Measurements from ENCODE around the gene RGS13. TPM values are rescaled to one million over a fixed set of nuclear protein-coding genes. Genes with fewer than 3 reads are reported as not detected.

The RGS13 gene
- total RNA-seq, 6 donors from 2014 or later, result 0.20 to 4.9 (median 2.1) TPM; not detected in 1

DNA sequence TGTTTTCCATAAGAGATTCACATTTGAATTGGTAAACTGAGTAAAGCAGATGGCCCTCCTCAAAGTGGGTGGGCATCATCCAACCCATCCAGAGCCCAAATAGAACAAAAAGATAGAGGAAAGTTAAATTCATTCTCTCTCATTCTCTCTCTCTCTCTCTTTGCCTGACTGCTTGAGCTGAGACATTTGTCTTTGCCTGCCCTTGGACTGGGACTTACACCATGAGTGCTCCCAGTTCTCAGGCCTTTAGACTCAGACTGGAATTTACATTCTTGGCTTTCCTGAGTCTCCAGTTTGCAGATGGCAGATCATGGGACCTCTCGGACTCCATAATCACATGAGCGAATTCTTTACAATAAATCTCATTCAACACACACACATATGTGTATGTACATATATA, 69.6 kb downstream of the RGS13 start:
- H3K9me3 ChIP-seq, result no peaks in the 10 kb centered on the region
- no peaks in the 10 kb centered on the region for H3K27me3 ChIP-seq
- H3K4me1 ChIP-seq, result peaks cover 0 to 16% (median 11%) of the 10 kb centered on the region in 4 donors
- H3K27ac ChIP-seq, result no peak overlapping the region
- no peaks in the 10 kb centered on the region for H3K36me3 ChIP-seq
- TF ChIP-seq, protein P1, sequence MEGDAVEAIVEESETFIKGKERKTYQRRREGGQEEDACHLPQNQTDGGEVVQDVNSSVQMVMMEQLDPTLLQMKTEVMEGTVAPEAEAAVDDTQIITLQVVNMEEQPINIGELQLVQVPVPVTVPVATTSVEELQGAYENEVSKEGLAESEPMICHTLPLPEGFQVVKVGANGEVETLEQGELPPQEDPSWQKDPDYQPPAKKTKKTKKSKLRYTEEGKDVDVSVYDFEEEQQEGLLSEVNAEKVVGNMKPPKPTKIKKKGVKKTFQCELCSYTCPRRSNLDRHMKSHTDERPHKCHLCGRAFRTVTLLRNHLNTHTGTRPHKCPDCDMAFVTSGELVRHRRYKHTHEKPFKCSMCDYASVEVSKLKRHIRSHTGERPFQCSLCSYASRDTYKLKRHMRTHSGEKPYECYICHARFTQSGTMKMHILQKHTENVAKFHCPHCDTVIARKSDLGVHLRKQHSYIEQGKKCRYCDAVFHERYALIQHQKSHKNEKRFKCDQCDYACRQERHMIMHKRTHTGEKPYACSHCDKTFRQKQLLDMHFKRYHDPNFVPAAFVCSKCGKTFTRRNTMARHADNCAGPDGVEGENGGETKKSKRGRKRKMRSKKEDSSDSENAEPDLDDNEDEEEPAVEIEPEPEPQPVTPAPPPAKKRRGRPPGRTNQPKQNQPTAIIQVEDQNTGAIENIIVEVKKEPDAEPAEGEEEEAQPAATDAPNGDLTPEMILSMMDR (IDR thresholded peaks at IDR 0.05), result no peak
- TF ChIP-seq EP300 (IDR thresholded peaks at IDR 0.05), result no peak
- TF ChIP-seq POLR2A (IDR thresholded peaks at IDR 0.05), result no peak
- TF ChIP-seq POLR2AphosphoS5 (IDR thresholded peaks at IDR 0.05), result no peak
- ATAC-seq (ENCODE audit: low FRiP score in 2 of 2) (no peak), DNase-seq (no peak)
- no peak overlapping the region for H3K4me3 ChIP-seq
- WGBS, 2 donors, result 100% methylated on average over 2 of the region's 2 CpGs

DNA sequence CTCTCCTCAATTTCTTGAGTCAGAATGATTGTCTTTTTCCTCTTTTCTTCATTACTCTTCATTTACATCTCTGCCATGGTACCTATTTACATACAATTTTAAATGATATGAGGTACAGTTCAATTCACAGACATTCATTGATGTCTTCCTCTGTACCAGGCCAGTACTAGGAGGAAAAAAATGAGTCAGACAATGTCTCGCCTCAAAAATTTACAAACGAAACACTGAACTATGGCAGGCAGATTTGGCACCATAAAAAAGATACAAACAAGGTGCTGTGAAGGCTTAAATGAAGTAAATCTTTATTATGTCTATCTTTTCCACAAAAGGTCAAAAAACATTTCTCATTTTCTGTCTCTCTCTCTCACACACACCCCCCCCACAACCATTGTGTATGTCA, 71.0 kb downstream of the RGS13 start:
- DNase-seq (no peak), ATAC-seq (ENCODE audit: low FRiP score in 2 of 2) (no peak)
- Histone ChIP-seq H3K4me3 (no peak overlapping the region), H3K9me3 (no peaks in the 10 kb centered on the region), H3K27me3 (no peaks in the 10 kb centered on the region), H3K27ac (no peak overlapping the region), H3K36me3 (no peaks in the 10 kb centered on the region), H3K4me1 (peaks cover 0 to 14% (median 6%) of the 10 kb centered on the region in 4 donors)
- 88 to 89% methylated on average over 2 of the region's 2 CpGs for WGBS, 2 donors
- TF ChIP-seq EP300 (IDR thresholded peaks at IDR 0.05) (no peak), POLR2AphosphoS5 (IDR thresholded peaks at IDR 0.05) (no peak), POLR2A (IDR thresholded peaks at IDR 0.05) (no peak)
- TF ChIP-seq, protein P1 (IDR thresholded peaks at IDR 0.05), result no peak

DNA sequence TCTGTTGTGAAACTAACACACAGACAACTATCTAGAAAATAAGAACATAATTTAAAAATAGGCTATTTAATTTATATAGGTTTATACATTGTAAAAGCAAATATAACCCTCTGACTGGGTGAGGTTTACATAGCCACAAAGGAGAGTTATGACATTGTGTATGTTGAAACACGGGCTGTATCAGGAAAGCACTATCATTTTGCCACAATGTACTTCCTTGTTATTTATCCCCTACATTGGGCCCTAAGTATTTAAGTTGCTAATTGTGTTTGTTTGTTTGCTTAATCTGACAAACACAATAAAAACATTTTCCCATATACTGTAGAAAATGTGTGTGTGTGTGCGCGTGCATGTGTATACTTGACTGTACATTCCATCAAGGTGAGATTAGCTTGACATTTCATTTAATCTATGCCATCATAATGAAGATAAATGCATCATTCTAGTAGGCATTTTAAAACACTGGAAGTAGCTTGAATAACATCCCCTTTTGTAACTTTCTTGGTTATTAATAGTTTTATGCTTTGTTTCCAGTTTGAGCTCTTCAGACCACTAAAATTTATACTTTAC, 72.1 kb downstream of the RGS13 start:
- WGBS, 2 donors, result 80 to 83% methylated on average over 3 of the region's 3 CpGs
- Histone ChIP-seq H3K36me3 (no peaks in the 10 kb centered on the region), H3K4me3 (no peak overlapping the region), H3K4me1 (peaks cover 0 to 5% (median 0%) of the 10 kb centered on the region in 4 donors), H3K27me3 (no peaks in the 10 kb centered on the region), H3K27ac (no peak overlapping the region), H3K9me3 (no peaks in the 10 kb centered on the region)
- DNase-seq (no peak), ATAC-seq (ENCODE audit: low FRiP score in 2 of 2) (no peak)
- no peak for TF ChIP-seq EP300 (IDR thresholded peaks at IDR 0.05)
- TF ChIP-seq POLR2AphosphoS5 (IDR thresholded peaks at IDR 0.05), result no peak
- TF ChIP-seq, protein P1 (IDR thresholded peaks at IDR 0.05), result no peak
- no peak for TF ChIP-seq POLR2A (IDR thresholded peaks at IDR 0.05)

DNA sequence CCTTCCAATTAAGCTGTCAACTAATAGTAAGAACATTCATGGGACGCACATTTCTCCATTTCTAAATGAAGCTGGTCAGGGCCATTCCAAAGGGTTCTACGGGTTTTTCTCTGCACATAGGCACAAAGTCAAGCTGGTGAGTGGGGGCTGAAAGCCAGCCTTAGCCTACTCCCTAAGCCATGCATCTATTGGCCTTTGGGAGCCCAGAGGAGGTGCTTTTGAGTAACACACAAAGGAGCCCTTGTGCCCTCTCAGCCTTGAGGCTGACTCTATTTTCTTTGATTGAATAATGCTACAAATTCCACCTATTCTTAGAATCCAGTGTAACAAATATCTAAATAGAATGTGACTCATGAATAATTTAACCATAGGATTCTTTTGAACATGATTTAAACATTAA, 73.6 kb downstream of the RGS13 start:
- ATAC-seq (ENCODE audit: low FRiP score in 2 of 2), result no peak
- peaks cover 0 to 5% (median 0%) of the 10 kb centered on the region in 4 donors for H3K4me1 ChIP-seq
- H3K27ac ChIP-seq, result no peak overlapping the region
- H3K36me3 ChIP-seq, result no peaks in the 10 kb centered on the region
- TF ChIP-seq, protein P1 (IDR thresholded peaks at IDR 0.05), result no peak
- TF ChIP-seq POLR2A (IDR thresholded peaks at IDR 0.05) (no peak), POLR2AphosphoS5 (IDR thresholded peaks at IDR 0.05) (no peak), EP300 (IDR thresholded peaks at IDR 0.05) (no peak)
- H3K27me3 ChIP-seq, result no peaks in the 10 kb centered on the region
- DNase-seq, result no peak
- H3K9me3 ChIP-seq, result no peaks in the 10 kb centered on the region
- no peak overlapping the region for H3K4me3 ChIP-seq
- WGBS, 2 donors, result 87 to 92% methylated on average over 2 of the region's 2 CpGs

Other genes with a start within 250 kb of the RGS13 start
- gene RGS1, start 60.4 kb upstream of the RGS13 start, total RNA-seq, result 10 to 100 TPM; 30.1 to 96.0 (median 48.5) TPM
- 100 to 1,000 TPM in 1 of 6 donors, 10 to 100 TPM in 5; 10.5 to 134 (median 54.7) TPM for gene RGS2, start 172.9 kb downstream of the RGS13 start, total RNA-seq

Data from upper lobe of left lung (tissue), 6 donors.